Measurements from ENCODE around the gene FSIP1. TPM values are rescaled to one million over a fixed set of nuclear protein-coding genes. Genes with fewer than 3 reads are reported as not detected.

The FSIP1 gene
- total RNA-seq, 4 donors from 2014 or later, result 0.94 to 3.2 (median 2.0) TPM

DNA sequence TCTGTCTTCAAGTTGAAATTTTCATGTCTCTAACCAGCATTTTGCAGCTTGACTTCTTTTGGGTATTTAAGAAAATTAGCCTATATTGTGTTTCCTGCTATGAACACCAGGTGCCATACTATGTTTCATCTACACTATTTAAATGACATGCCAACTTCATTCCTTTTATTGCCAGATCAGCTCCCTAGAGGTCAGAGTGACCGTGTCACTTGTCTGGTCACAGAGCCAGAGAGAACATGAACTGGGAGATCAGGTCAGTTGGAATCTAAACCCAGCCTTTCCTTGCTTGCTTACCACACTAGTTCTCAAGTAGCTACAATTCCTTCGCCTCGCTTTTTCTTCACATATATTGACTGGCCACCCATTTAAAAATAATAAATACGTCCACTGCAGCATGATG is 114.2 kb downstream of the FSIP1 start:
- WGBS, 2 donors (ENCODE audit: low coverage in 1 of 2), result 94 to 95% methylated on average over 4 of the region's 4 CpGs
- H3K27me3 ChIP-seq, result no peaks in the 10 kb centered on the region
- no peak overlapping the region for H3K27ac ChIP-seq
- no peak for TF ChIP-seq POLR2A (IDR thresholded peaks at IDR 0.05)
- H3K4me1 ChIP-seq, result peaks cover 0 to 58% (median 17%) of the 10 kb centered on the region in 3 donors
- H3K9me3 ChIP-seq, result no peaks in the 10 kb centered on the region
- H3K4me3 ChIP-seq, result no peak overlapping the region
- no peak for ATAC-seq
- no peaks in the 10 kb centered on the region for H3K36me3 ChIP-seq

DNA sequence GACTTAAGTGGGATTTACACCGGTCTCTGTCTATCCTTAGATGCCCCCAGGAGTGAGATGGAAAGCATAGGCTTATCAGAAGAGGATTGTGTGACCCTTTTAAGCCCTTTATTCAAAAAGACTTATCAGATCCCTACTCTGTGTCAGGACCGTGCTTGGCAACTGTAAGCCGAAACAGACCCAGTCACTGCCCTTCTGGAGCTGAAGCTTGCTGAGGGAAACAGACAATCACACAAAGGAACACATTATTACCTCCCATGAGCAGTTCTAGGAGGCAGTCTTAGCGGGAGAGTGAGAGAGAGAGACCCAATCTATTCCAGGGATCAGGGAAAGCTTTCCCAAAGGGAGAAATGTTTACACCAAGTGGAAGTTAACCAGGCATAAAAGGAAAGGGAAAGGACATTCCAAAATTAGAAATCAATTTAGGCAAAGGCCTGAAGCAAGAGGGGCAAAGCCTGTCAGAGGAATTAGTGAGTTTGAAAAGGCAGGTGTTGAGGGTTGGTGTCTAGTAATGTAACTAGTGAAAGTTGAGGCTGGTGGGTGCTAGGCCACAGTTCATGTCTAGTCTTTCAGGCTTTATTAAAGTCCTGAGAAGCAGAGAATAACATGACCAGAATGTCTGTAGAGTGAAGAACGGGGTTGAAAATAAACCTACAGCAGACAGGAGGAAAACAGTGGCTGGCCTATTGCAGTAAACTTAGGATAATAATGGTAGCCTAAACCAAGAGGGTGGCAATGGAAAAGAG is 115.1 kb downstream of the FSIP1 start:
- Histone ChIP-seq H3K4me3 (no peak overlapping the region), H3K27me3 (no peaks in the 10 kb centered on the region), H3K9me3 (no peaks in the 10 kb centered on the region), H3K36me3 (no peaks in the 10 kb centered on the region), H3K27ac (peak overlapping the region; percentile 15 to 64 (median 48)), H3K4me1 (peaks cover 0 to 60% (median 17%) of the 10 kb centered on the region in 3 donors)
- 69 to 97% methylated on average over 2 to 3 of the region's 5 CpGs for WGBS, 2 donors (ENCODE audit: low coverage in 1 of 2)
- no peak for TF ChIP-seq POLR2AphosphoS5 (IDR thresholded peaks at IDR 0.05)
- TF ChIP-seq EP300 (IDR thresholded peaks at IDR 0.05), result no peak
- TF ChIP-seq, protein P1, sequence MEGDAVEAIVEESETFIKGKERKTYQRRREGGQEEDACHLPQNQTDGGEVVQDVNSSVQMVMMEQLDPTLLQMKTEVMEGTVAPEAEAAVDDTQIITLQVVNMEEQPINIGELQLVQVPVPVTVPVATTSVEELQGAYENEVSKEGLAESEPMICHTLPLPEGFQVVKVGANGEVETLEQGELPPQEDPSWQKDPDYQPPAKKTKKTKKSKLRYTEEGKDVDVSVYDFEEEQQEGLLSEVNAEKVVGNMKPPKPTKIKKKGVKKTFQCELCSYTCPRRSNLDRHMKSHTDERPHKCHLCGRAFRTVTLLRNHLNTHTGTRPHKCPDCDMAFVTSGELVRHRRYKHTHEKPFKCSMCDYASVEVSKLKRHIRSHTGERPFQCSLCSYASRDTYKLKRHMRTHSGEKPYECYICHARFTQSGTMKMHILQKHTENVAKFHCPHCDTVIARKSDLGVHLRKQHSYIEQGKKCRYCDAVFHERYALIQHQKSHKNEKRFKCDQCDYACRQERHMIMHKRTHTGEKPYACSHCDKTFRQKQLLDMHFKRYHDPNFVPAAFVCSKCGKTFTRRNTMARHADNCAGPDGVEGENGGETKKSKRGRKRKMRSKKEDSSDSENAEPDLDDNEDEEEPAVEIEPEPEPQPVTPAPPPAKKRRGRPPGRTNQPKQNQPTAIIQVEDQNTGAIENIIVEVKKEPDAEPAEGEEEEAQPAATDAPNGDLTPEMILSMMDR (IDR thresholded peaks at IDR 0.05), result no peak
- no peak for TF ChIP-seq POLR2A (IDR thresholded peaks at IDR 0.05)
- no peak for ATAC-seq

DNA sequence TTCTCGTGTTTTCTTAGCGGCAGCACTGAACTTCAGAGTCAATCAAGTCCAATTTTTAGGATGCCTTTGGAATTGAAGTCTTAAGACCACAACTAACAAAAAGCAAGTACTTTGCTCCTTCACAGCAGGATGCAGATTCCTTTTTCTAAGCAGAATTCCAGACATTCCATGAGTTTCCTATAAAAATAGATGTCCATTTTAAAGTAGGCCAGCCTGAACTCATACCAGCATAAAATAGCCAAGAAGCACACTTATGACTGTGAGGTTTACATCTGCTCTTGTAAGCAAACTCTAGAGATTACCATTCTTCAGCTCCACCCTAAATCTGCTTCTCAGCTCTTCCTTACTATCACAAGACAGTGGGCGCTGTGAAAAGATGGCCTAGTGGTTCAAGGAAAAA is 116.0 kb downstream of the FSIP1 start:
- H3K4me3 ChIP-seq, result no peak overlapping the region
- TF ChIP-seq POLR2A (IDR thresholded peaks at IDR 0.05) (no peak), POLR2AphosphoS5 (IDR thresholded peaks at IDR 0.05) (no peak), EP300 (IDR thresholded peaks at IDR 0.05) (no peak)
- TF ChIP-seq, protein P1 (IDR thresholded peaks at IDR 0.05), result no peak

DNA sequence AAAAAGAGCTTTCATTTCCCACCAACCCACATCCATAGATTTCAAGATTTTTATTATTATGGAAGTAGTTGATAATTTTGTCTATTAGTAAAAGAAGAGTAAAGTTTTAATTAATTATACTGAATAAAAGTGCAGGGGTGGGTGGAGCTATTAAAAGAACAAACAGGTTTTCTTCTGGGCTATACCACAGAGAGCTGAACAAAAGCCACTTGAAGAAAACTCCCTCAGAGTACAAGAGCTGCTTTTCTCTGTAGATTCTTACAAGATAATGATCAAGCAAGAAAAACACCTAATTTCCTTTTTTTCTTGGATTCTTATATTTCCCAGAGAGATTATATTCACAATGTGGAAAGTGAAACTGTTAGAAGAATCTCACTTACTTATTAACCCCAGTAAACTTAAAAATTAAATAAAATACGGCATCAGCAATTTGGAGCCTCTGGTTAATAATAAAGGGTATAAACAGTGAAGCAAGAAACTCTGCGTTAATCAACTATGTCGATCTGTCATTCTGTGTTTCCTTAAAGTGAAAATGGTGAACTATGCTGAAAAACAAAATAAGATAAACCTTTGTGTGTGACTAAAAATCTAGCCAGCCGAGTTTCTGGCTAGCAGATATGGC is 116.9 kb downstream of the FSIP1 start:
- WGBS, 2 donors (ENCODE audit: low coverage in 1 of 2), result 50 to 57% methylated on average over 4 of the region's 4 CpGs
- no peaks in the 10 kb centered on the region for H3K27me3 ChIP-seq
- no peaks in the 10 kb centered on the region for H3K36me3 ChIP-seq
- TF ChIP-seq POLR2AphosphoS5 (IDR thresholded peaks at IDR 0.05) (no peak), EP300 (IDR thresholded peaks at IDR 0.05) (no peak), POLR2A (IDR thresholded peaks at IDR 0.05) (no peak)
- TF ChIP-seq, protein P1 (IDR thresholded peaks at IDR 0.05), result no peak
- peak overlapping the region in 3 of 4 donors; percentile 27 to 47 (median 46) for H3K27ac ChIP-seq
- no peak for ATAC-seq
- no peak overlapping the region for H3K4me3 ChIP-seq
- no peaks in the 10 kb centered on the region for H3K9me3 ChIP-seq
- H3K4me1 ChIP-seq, result peaks cover 0 to 60% (median 22%) of the 10 kb centered on the region in 3 donors

More for the DNA sequence above, 116.0 kb downstream of the FSIP1 start:
- ATAC-seq, result no peak
- Histone ChIP-seq H3K36me3 (no peaks in the 10 kb centered on the region), H3K9me3 (no peaks in the 10 kb centered on the region), H3K27ac (peak overlapping the region; percentile 15 to 64 (median 50)), H3K27me3 (no peaks in the 10 kb centered on the region), H3K4me1 (peaks cover 0 to 60% (median 20%) of the 10 kb centered on the region in 3 donors)
- 71 to 83% methylated on average over 3 of the region's 3 CpGs for WGBS, 2 donors (ENCODE audit: low coverage in 1 of 2)

DNA sequence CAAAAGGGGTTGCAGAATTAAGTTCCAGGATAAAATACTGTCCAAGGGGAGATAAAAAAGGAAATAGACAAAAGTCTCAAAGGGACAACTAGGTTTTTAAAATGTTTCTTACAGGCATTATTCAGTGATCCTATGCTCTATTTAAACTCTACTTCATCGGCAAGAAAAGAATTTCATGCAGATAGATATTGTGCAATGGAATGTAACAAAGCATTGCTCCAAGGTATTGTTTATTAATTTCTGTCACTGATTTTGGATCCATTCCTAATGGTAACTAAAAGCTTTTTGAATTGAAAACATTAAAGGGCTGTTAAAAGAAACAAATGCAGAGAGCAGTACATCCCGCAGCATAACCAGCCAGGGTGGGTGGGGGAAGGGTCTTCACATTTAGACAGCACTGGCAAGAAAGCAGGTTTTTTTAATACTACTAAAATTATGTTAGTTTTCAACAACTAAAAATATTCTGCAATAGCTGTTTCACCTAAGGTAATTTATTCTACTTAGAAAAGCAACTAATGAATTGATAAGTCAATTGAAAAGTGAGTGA is 118.9 kb downstream of the FSIP1 start:
- Histone ChIP-seq H3K4me3 (no peak overlapping the region), H3K27me3 (no peaks in the 10 kb centered on the region), H3K27ac (peak overlapping the region in 2 of 4 donors; percentile 43 to 64), H3K36me3 (no peaks in the 10 kb centered on the region), H3K4me1 (peaks cover 0 to 46% (median 20%) of the 10 kb centered on the region in 3 donors), H3K9me3 (no peaks in the 10 kb centered on the region)
- no peak for TF ChIP-seq EP300 (IDR thresholded peaks at IDR 0.05)
- no peak for TF ChIP-seq POLR2A (IDR thresholded peaks at IDR 0.05)
- TF ChIP-seq POLR2AphosphoS5 (IDR thresholded peaks at IDR 0.05), result no peak
- TF ChIP-seq, protein P1 (IDR thresholded peaks at IDR 0.05), result no peak
- ATAC-seq, result peak; percentile 51
- WGBS, 2 donors (ENCODE audit: low coverage in 1 of 2), result 19 to 27% methylated on average over 2 of the region's 2 CpGs

Measured in gastroesophageal sphincter (tissue), 4 donors.